Upper lobe of left lung (tissue), 6 donors: ENCODE measurements around the gene ZNF23. TPM values are rescaled to one million over a fixed set of nuclear protein-coding genes. Genes with fewer than 3 reads are reported as not detected.

Experiments used
- ATAC-seq, 2 donors: fragments of 200-7000 bp; cut with Tn5 transposase; one replicate each; pipeline ENCODE4 v1.9.1; 2022; ENCODE audit warnings: mild to moderate bottlenecking in 2 of 2, moderate library complexity in 2 of 2; ENCODE audit not compliant: low FRiP score in 2 of 2
- DNase-seq, 2 donors: peaks; one replicate each; pipeline ENCODE4 v3.0.0-alpha.2; 2019 to 2020
- H3K27ac ChIP-seq, 4 donors: fragments of 200-600 bp; sonication (generic); one replicate each; pipeline ENCODE4 v1.5.1; 2016 to 2019
- H3K27me3 ChIP-seq, 4 donors: fragments of 200-600 bp; sonication (generic); one replicate each; pipeline ENCODE4 v1.5.1; 2017 to 2019
- H3K36me3 ChIP-seq, 4 donors: fragments of 200-600 bp; sonication (generic); one replicate each; pipeline ENCODE4 v1.5.1; 2016 to 2019
- H3K4me1 ChIP-seq, 4 donors: fragments of 200-600 bp; sonication (generic); one replicate each; pipeline ENCODE4 v1.5.1; 2018 to 2019
- H3K4me3 ChIP-seq, 4 donors: fragments of 200-600 bp; sonication (generic); one replicate each; pipeline ENCODE4 v1.5.1; 2017 to 2019; ENCODE audit warnings: mild to moderate bottlenecking in 2 of 4, moderate library complexity in 1 of 4
- H3K9me3 ChIP-seq, 4 donors: fragments of 200-600 bp; sonication (generic); one replicate each; pipeline ENCODE4 v1.5.1; 2018 to 2019
- CTCF ChIP-seq, 6 experiments: fragments of 450-650 bp in 4 of 6; fragments of 200-600 bp in 2 of 6; sonication (generic) in 2 of 6; IDR thresholded peaks; one replicate each; pipeline ENCODE4 v1.5.1; 2016 to 2019; ENCODE audit warnings: antibody characterized with exemption in 6 of 6
- EP300 ChIP-seq, 4 donors: sonication (generic); formaldehyde crosslinking; IDR thresholded peaks; one replicate each; pipeline ENCODE4 v1.5.1; 2017; ENCODE audit warnings: antibody characterized with exemption in 4 of 4, control low read depth in 2 of 4
- POLR2A ChIP-seq, 4 donors: fragments of 450-650 bp; IDR thresholded peaks; one replicate each; pipeline ENCODE4 v1.5.1; 2016 to 2017; ENCODE audit warnings: antibody characterized with exemption in 4 of 4, mild to moderate bottlenecking in 2 of 4
- POLR2AphosphoS5 ChIP-seq, 2 donors: sonication (generic); formaldehyde crosslinking; IDR thresholded peaks; one replicate each; pipeline ENCODE4 v1.5.1; 2017; ENCODE audit warnings: antibody characterized with exemption in 2 of 2
- WGBS, 2 donors: methylation state at CpG; one replicate each; pipeline ENCODE4 v1.1.5; 2017 to 2018; 5-methylcytosine and 5-hydroxymethylcytosine counted together
- total RNA-seq, 6 donors: library from RNA; depleted of rRNA in 4 of 6; stranded (reverse); fragments of >200 nt in 4 of 6; gene quantifications; one replicate each; pipeline versions ENCODE4 v1.1.0 to v1.2.1, GENCODE V29; 2016 to 2021
- donor health status: DM: no; HTN: no; CAD: no; lungs with moderate emphysema.
- donor health status: DM: no; HTN: yes; CAD: no; lungs with severe emphysema.

ZNF23 gene
- total RNA-seq, 6 donors from 2014 or later = 7.1 to 28.3 (median 12.5) TPM

GRCh38 chr16:71409011-71409775, 52.9 kb downstream of the ZNF23 start:
- DNase-seq (no peak), ATAC-seq (no peak)
- peaks cover 0 to 10% (median 2%) of the 10 kb centered on the region in 4 donors for H3K4me1 ChIP-seq

DNA sequence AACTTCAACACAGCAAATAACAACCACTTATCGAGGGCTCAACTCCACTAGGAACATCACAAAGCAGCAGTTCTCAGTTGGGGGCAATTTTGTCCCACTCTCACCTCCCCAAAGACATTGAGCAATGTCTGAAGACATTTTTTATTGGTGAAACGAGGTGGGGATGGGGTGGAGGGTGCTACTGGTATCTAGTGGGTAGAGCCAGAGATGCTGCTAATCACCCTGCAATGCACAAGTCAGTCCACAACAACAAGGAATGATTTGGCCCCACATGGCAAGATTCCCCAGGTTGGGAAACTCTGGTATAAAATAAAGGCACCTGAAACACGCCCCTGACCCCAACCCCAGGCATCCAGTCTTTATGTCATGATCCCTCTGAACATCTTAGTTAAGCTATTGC, 53.5 kb downstream of the ZNF23 start:
- ATAC-seq (no peak), DNase-seq (no peak)
- H3K9me3 ChIP-seq = no peaks in the 10 kb centered on the region
- TF ChIP-seq CTCF (IDR thresholded peaks at IDR 0.05) (no peak), POLR2AphosphoS5 (IDR thresholded peaks at IDR 0.05) (no peak), EP300 (IDR thresholded peaks at IDR 0.05) (no peak), POLR2A (IDR thresholded peaks at IDR 0.05) (no peak)
- H3K4me3 ChIP-seq = no peak overlapping the region
- peaks cover 0 to 10% (median 2%) of the 10 kb centered on the region in 4 donors for H3K4me1 ChIP-seq
- no peaks in the 10 kb centered on the region for H3K36me3 ChIP-seq
- no peak overlapping the region for H3K27ac ChIP-seq
- WGBS, 2 donors = 38 to 52% methylated on average over 3 of the region's 3 CpGs
- peaks cover 0 to 4% (median 0%) of the 10 kb centered on the region in 4 donors for H3K27me3 ChIP-seq

More at GRCh38 chr16:71409011-71409775, 52.9 kb downstream of the ZNF23 start:
- TF ChIP-seq CTCF (IDR thresholded peaks at IDR 0.05) = no peak
- TF ChIP-seq POLR2AphosphoS5 (IDR thresholded peaks at IDR 0.05) = no peak
- TF ChIP-seq POLR2A (IDR thresholded peaks at IDR 0.05) = no peak
- TF ChIP-seq EP300 (IDR thresholded peaks at IDR 0.05) = no peak
- H3K27ac ChIP-seq = no peak overlapping the region
- WGBS, 2 donors = 39 to 50% methylated on average over 16 of the region's 16 CpGs
- H3K27me3 ChIP-seq = peaks cover 0 to 4% (median 0%) of the 10 kb centered on the region in 4 donors
- H3K4me3 ChIP-seq = no peak overlapping the region
- H3K9me3 ChIP-seq = no peaks in the 10 kb centered on the region
- H3K36me3 ChIP-seq = no peaks in the 10 kb centered on the region

GRCh38 chr16:71407731-71408130, 54.3 kb downstream of the ZNF23 start:
- H3K27me3 ChIP-seq = peaks cover 0 to 4% (median 0%) of the 10 kb centered on the region in 4 donors
- 50 to 67% methylated on average over 1 of the region's 1 CpG for WGBS, 2 donors
- ATAC-seq = no peak

GRCh38 chr16:71406724-71407123, 55.3 kb downstream of the ZNF23 start:
- no peaks in the 10 kb centered on the region for H3K9me3 ChIP-seq
- DNase-seq (no peak), ATAC-seq (no peak)
- H3K36me3 ChIP-seq = no peaks in the 10 kb centered on the region
- H3K27me3 ChIP-seq = no peaks in the 10 kb centered on the region
- TF ChIP-seq EP300 (IDR thresholded peaks at IDR 0.05) = no peak
- TF ChIP-seq POLR2AphosphoS5 (IDR thresholded peaks at IDR 0.05) = no peak
- TF ChIP-seq CTCF (IDR thresholded peaks at IDR 0.05) = no peak
- no peak for TF ChIP-seq POLR2A (IDR thresholded peaks at IDR 0.05)
- no peaks in the 10 kb centered on the region for H3K4me1 ChIP-seq
- H3K27ac ChIP-seq = no peak overlapping the region
- WGBS, 2 donors = 59 to 63% methylated on average over 8 of the region's 8 CpGs
- H3K4me3 ChIP-seq = no peak overlapping the region

More at GRCh38 chr16:71407731-71408130, 54.3 kb downstream of the ZNF23 start:
- Histone ChIP-seq H3K9me3 (no peaks in the 10 kb centered on the region), H3K4me3 (no peak overlapping the region), H3K27ac (no peak overlapping the region), H3K36me3 (no peaks in the 10 kb centered on the region), H3K4me1 (peaks cover 0 to 7% (median 2%) of the 10 kb centered on the region in 4 donors)
- no peak for DNase-seq
- TF ChIP-seq POLR2A (IDR thresholded peaks at IDR 0.05) = no peak
- TF ChIP-seq POLR2AphosphoS5 (IDR thresholded peaks at IDR 0.05) = no peak
- TF ChIP-seq EP300 (IDR thresholded peaks at IDR 0.05) = no peak
- TF ChIP-seq CTCF (IDR thresholded peaks at IDR 0.05) = no peak
